Uterus (tissue), 2 donors: ENCODE data around the gene SNTB2.

ENCODE experiments used
- CTCF ChIP-seq, 4 experiments: fragments of 200-600 bp in 2 of 4; fragments of 450-650 bp in 2 of 4; sonication (generic) in 2 of 4; IDR thresholded peaks; one replicate each; pipeline ENCODE4 v1.5.1; 2016 to 2019; ENCODE audit warnings: antibody characterized with exemption in 4 of 4, mild to moderate bottlenecking in 2 of 4, moderate library complexity in 1 of 4
- POLR2A ChIP-seq, 2 donors: fragments of 450-650 bp; IDR thresholded peaks; one replicate each; pipeline ENCODE4 v1.6.1; 2016; ENCODE audit warnings: antibody characterized with exemption in 2 of 2, mild to moderate bottlenecking in 1 of 2, moderate library complexity in 1 of 2

GRCh38 chr16:69165584-69165983, 21.4 kb upstream of the SNTB2 start:
- no peak for TF ChIP-seq CTCF (IDR thresholded peaks at IDR 0.05)
- no peak for TF ChIP-seq POLR2A (IDR thresholded peaks at IDR 0.05)
